HepG2 (cell line): ENCODE data around the gene OFD1. TPM values are rescaled to one million over a fixed set of nuclear protein-coding genes. Genes with fewer than 3 reads are reported as not detected.
A peak's percentile ranks its signal among the peaks of the same experiment; 100 is the strongest.

Source experiments
- AHR ChIP-seq: IDR thresholded peaks from 2 replicates; pipeline ENCODE4 v1.6.1; 2018; ENCODE audit warnings: missing genetic modification reagents, missing compliant biosample characterization
- FOXJ3 ChIP-seq: sonication (generic); formaldehyde crosslinking; IDR thresholded peaks from 2 replicates; pipeline ENCODE4 v1.4.0; 2020; ENCODE audit warnings: missing genetic modification reagents, mild to moderate bottlenecking, borderline replicate concordance
- HMGA1 ChIP-seq: sonication (generic); formaldehyde crosslinking; conservative IDR thresholded peaks from 2 replicates; pipeline ENCODE4 v1.4.0; 2020; ENCODE audit warnings: missing genetic modification reagents
- NCOA1 ChIP-seq: sonication (generic); formaldehyde crosslinking; IDR thresholded peaks from 2 replicates; pipeline ENCODE4 v1.9.0; 2021; ENCODE audit warnings: missing genetic modification reagents
- NFKBIZ ChIP-seq: IDR thresholded peaks from 2 replicates; pipeline ENCODE4 v1.6.1; 2018; ENCODE audit warnings: missing genetic modification reagents, missing compliant biosample characterization
- NFRKB ChIP-seq: fragments of 450-650 bp; IDR thresholded peaks from 2 replicates; pipeline ENCODE4 v1.6.1; 2017
- POGZ ChIP-seq: sonication (generic); formaldehyde crosslinking; IDR thresholded peaks from 2 replicates; pipeline ENCODE4 v1.4.0; 2020; ENCODE audit warnings: mild to moderate bottlenecking, missing genetic modification reagents
- SOX6 ChIP-seq, 2 experiments: fragments of 450-650 bp in 1 of 2; sonication (generic) in 1 of 2; formaldehyde crosslinking in 1 of 2; IDR thresholded peaks; 2 replicates each; pipeline versions ENCODE4 v1.4.0 to v1.6.1; 2017 to 2020; ENCODE audit warnings: antibody characterized with exemption in 1 of 2, mild to moderate bottlenecking in 1 of 2, missing genetic modification reagents in 1 of 2
- SP2 ChIP-seq: sonication (generic); formaldehyde crosslinking; IDR thresholded peaks from 2 replicates; pipeline ENCODE4 v1.5.1; 2020; ENCODE audit warnings: mild to moderate bottlenecking, missing genetic modification reagents
- TAF1 ChIP-seq: sonication (generic); formaldehyde crosslinking; IDR thresholded peaks from 2 replicates; pipeline ENCODE4 v1.4.0; 2020; ENCODE audit warnings: missing genetic modification reagents
- ZBTB38 ChIP-seq: sonication (generic); formaldehyde crosslinking; IDR thresholded peaks from 2 replicates; pipeline ENCODE4 v1.5.1; 2020; ENCODE audit warnings: mild to moderate bottlenecking, missing genetic modification reagents
- ZFP90 ChIP-seq: sonication (generic); formaldehyde crosslinking; IDR thresholded peaks from 2 replicates; pipeline ENCODE4 v1.8.0; 2022; ENCODE audit warnings: missing genetic modification reagents, mild to moderate bottlenecking, inconsistent platforms, borderline replicate concordance
- ZNF253 ChIP-seq: sonication (generic); formaldehyde crosslinking; IDR thresholded peaks from 2 replicates; pipeline ENCODE4 v1.8.0; 2022; ENCODE audit warnings: mild to moderate bottlenecking, missing genetic modification reagents, borderline replicate concordance
- ZNF256 ChIP-seq: sonication (generic); formaldehyde crosslinking; conservative IDR thresholded peaks from 2 replicates; pipeline ENCODE4 v1.4.0; 2020; ENCODE audit warnings: missing genetic modification reagents
- ZNF883 ChIP-seq: sonication (generic); formaldehyde crosslinking; IDR thresholded peaks from 2 replicates; pipeline ENCODE4 v1.5.1; 2020; ENCODE audit warnings: mild to moderate bottlenecking, missing genetic modification reagents; ENCODE audit errors: not compliant biosample characterization
- ZSCAN25 ChIP-seq: sonication (generic); formaldehyde crosslinking; IDR thresholded peaks from 2 replicates; pipeline ENCODE4 v1.8.0; 2022; ENCODE audit warnings: mild to moderate bottlenecking, missing genetic modification reagents
- polyA plus RNA-seq, 8 experiments: library from polyadenylated mRNA; depleted of rRNA in 3 of 8; stranded (reverse) in 7 of 8; unstranded in 1 of 8; fragments of >200 nt; fragmentation: Illumina TruSeq in 4 of 8; extraction: Trizol in 4 of 8; gene quantifications; 2 replicates each; pipeline versions ENCODE4 v1.2.1 to v1.2.3, GENCODE V29; 2011 to 2016; ENCODE audit warnings: low read depth in 4 of 8, missing spikeins in 1 of 8, mixed read lengths in 1 of 8; ENCODE audit not compliant: insufficient read depth in 1 of 8
- total RNA-seq, 5 experiments: library from RNA; depleted of rRNA; stranded (reverse); fragments of >200 nt; fragmentation: Illumina TruSeq; extraction: Trizol; gene quantifications; 2 replicates each; pipeline ENCODE4 v1.2.3, GENCODE V29; 2016; ENCODE audit warnings: low read depth in 1 of 5
- TF ChIP-seq, protein P1 (sequence below): sonication (generic); formaldehyde crosslinking; IDR thresholded peaks from 2 replicates; pipeline ENCODE4 v1.5.1; 2020; ENCODE audit warnings: mild to moderate bottlenecking, missing genetic modification reagents, borderline replicate concordance
- TF ChIP-seq, protein P2 (sequence below): sonication (generic); formaldehyde crosslinking; IDR thresholded peaks from 2 replicates; pipeline ENCODE4 v1.5.0; 2020; ENCODE audit warnings: mild to moderate bottlenecking, missing genetic modification reagents
- TF ChIP-seq, protein P3 (sequence below): IDR thresholded peaks from 2 replicates; pipeline ENCODE4 v1.6.1; 2016
- TF ChIP-seq, protein P4 (sequence below): sonication (generic); formaldehyde crosslinking; IDR thresholded peaks from 2 replicates; pipeline ENCODE4 v1.5.0; 2020; ENCODE audit warnings: missing genetic modification reagents
- TF ChIP-seq, protein P5 (sequence below): sonication (generic); formaldehyde crosslinking; IDR thresholded peaks from 2 replicates; pipeline ENCODE4 v1.5.0; 2020; ENCODE audit warnings: mild to moderate bottlenecking, low read depth, missing genetic modification reagents, borderline replicate concordance

The OFD1 gene
- total and polyA plus RNA-seq, 2 of the 13 experiments (the other 11 are each of a cell fraction or from before 2014, with no cell fraction given) = 14.9 to 16.4 TPM

DNA sequence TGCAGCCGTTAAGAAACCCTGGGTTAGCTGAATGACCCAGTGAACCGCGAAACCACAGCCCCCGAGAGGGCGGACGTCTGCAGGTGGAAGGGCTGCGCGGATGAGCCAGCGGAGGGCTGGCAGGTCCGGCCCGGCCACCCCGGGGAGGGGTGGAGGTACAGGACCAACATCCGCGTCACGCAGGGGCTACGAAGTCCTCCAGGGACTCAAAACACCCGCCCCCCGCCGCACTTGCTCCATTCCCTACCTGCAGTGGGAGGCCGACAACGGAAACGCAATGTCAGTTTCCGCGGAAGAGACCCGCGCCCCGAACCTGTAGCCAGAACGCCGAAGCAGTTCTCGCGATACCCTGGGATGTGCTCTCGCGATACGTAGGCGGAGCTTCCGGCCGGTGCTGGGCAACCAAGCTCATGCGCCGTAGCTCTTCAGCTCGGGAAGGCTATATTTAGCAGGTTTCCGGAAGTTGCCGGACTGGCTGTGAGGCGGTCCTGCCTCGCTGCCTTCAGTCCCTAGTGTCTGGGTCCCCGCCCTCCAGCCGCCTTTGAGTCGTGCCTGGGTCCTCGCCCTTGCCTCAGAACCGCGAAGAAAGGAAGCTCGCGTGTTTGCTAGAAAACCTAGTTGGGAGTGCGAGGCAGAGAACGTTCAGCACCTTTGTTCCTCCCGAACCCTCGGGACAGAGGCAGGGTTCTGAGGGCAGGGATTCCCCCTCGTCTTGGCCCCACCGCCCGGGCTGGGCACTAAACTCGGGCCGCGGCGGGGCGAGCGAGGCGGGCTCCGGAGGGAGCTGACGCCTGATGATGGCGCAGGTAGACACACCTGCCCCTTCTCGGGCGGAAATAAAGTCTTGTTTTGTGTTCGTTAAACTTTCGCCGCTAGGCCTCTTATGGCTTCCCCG lies at the start of gene OFD1, which contains the start of gene TRAPPC2 (continued):
- TF ChIP-seq NFKBIZ (CRISPR knock-in tag) (0 out of 2 replicates have a peak, but pooled peaks have one; percentile 36), HMGA1 (CRISPR knock-in tag) (no peak), TAF1 (CRISPR knock-in tag) (peak; percentile 61; the same call in 1 of the 2 replicates), ZSCAN25 (CRISPR knock-in tag) (no peak), NFRKB (no peak), ZBTB38 (no peak), NCOA1 (CRISPR knock-in tag) (no peak), ZNF883 (CRISPR knock-in tag) (no peak), SP2 (CRISPR knock-in tag) (no peak; the same call in 1 of the 2 replicates), ZFP90 (CRISPR knock-in tag) (no peak), SOX6 (IDR thresholded peaks at IDR 0.05) (no peak), SOX6 (CRISPR knock-in tag; IDR thresholded peaks at IDR 0.05) (peak; percentile 49; the same call in 1 of the 2 replicates), FOXJ3 (CRISPR knock-in tag) (no peak), ZNF256 (CRISPR knock-in tag) (no peak), POGZ (CRISPR knock-in tag) (peak; percentile 80), AHR (CRISPR knock-in tag) (no peak), ZNF253 (CRISPR knock-in tag) (no peak)
- TF ChIP-seq, protein P1, sequence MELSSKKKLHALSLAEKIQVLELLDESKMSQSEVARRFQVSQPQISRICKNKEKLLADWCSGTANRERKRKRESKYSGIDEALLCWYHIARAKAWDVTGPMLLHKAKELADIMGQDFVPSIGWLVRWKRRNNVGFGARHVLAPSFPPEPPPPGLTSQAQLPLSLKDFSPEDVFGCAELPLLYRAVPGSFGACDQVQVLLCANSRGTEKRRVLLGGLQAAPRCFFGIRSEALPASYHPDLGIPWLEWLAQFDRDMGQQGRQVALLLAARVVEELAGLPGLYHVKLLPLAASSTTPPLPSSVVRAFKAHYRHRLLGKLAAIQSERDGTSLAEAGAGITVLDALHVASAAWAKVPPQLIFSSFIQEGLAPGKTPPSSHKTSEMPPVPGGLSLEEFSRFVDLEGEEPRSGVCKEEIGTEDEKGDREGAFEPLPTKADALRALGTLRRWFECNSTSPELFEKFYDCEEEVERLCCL = no peak
- TF ChIP-seq, protein P2, sequence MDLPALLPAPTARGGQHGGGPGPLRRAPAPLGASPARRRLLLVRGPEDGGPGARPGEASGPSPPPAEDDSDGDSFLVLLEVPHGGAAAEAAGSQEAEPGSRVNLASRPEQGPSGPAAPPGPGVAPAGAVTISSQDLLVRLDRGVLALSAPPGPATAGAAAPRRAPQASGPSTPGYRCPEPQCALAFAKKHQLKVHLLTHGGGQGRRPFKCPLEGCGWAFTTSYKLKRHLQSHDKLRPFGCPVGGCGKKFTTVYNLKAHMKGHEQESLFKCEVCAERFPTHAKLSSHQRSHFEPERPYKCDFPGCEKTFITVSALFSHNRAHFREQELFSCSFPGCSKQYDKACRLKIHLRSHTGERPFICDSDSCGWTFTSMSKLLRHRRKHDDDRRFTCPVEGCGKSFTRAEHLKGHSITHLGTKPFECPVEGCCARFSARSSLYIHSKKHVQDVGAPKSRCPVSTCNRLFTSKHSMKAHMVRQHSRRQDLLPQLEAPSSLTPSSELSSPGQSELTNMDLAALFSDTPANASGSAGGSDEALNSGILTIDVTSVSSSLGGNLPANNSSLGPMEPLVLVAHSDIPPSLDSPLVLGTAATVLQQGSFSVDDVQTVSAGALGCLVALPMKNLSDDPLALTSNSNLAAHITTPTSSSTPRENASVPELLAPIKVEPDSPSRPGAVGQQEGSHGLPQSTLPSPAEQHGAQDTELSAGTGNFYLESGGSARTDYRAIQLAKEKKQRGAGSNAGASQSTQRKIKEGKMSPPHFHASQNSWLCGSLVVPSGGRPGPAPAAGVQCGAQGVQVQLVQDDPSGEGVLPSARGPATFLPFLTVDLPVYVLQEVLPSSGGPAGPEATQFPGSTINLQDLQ (CRISPR knock-in tag) = no peak
- TF ChIP-seq, protein P3, sequence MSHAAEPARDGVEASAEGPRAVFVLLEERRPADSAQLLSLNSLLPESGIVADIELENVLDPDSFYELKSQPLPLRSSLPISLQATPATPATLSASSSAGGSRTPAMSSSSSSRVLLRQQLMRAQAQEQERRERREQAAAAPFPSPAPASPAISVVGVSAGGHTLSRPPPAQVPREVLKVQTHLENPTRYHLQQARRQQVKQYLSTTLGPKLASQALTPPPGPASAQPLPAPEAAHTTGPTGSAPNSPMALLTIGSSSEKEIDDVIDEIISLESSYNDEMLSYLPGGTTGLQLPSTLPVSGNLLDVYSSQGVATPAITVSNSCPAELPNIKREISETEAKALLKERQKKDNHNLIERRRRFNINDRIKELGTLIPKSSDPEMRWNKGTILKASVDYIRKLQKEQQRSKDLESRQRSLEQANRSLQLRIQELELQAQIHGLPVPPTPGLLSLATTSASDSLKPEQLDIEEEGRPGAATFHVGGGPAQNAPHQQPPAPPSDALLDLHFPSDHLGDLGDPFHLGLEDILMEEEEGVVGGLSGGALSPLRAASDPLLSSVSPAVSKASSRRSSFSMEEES (CRISPR knock-in tag) = no peak
- TF ChIP-seq, protein P4, sequence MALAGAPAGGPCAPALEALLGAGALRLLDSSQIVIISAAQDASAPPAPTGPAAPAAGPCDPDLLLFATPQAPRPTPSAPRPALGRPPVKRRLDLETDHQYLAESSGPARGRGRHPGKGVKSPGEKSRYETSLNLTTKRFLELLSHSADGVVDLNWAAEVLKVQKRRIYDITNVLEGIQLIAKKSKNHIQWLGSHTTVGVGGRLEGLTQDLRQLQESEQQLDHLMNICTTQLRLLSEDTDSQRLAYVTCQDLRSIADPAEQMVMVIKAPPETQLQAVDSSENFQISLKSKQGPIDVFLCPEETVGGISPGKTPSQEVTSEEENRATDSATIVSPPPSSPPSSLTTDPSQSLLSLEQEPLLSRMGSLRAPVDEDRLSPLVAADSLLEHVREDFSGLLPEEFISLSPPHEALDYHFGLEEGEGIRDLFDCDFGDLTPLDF (CRISPR knock-in tag) = no peak
- TF ChIP-seq, protein P5, sequence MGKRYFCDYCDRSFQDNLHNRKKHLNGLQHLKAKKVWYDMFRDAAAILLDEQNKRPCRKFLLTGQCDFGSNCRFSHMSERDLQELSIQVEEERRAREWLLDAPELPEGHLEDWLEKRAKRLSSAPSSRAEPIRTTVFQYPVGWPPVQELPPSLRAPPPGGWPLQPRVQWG = no peak
